K562 (cell line): ENCODE measurements around the gene CEP126. TPM values are rescaled to one million over a fixed set of nuclear protein-coding genes. Genes with fewer than 3 reads are reported as not detected.

Experiments
- ATAC-seq: fragments of 200-7000 bp; cut with Tn5 transposase; 3 replicates; pipeline ENCODE4 v1.9.1; 2020; ENCODE audit warnings: moderate library complexity
- BruUV-seq: library from RNA; stranded (reverse); fragments of 400-500 nt; replicated peaks from 2 replicates; lab custom pipeline; 2021; lab: Mats Ljungman, UMichigan
- CTCF ChIA-PET: fragments of 300-600 bp; formaldehyde crosslinking; extraction: SDS; loops from one replicate; lab custom pipeline; 2021; ENCODE audit warnings: low intra/inter-chr PET ratio; lab: Yijun Ruan, JAX
- POLR2A ChIA-PET: fragments of 300-600, 350-650 bp; sonication (Branson Sonifier 250); formaldehyde crosslinking; extraction: SDS; loops from one replicate; lab custom pipeline; 2021; ENCODE audit warnings: antibody characterized with exemption, inconsistent platforms; lab: Yijun Ruan, JAX
- DNase-seq, 4 experiments: peaks; one replicate each; pipeline versions ENCODE4 v3.0.0 to v3.0.0-alpha.2; 2011 to 2018; ENCODE audit warnings: low spot score in 3 of 4, mixed read lengths in 3 of 4; ENCODE audit errors: extremely low read depth in 1 of 4
- FAIRE-seq: peaks from 2 replicates; lab custom pipeline; 2011; peaks lifted over from hg19 to GRCh38; lab: Jason Lieb, UNC
- H2AFZ ChIP-seq: 2 replicates; pipeline ENCODE4 v1.6.0; 2011; ENCODE audit warnings: low read depth, low read length, control low read depth, inconsistent platforms
- H3K27ac ChIP-seq: fragments of 200-600 bp; 3 replicates; pipeline ENCODE4 v1.8.0; 2011; ENCODE audit warnings: low read depth, mild to moderate bottlenecking, control low read depth, inconsistent platforms, low read length, moderate library complexity, mixed read lengths; ENCODE audit errors: extremely low read depth
- H3K27me3 ChIP-seq, 2 experiments: fragments of 300-600 bp in 1 of 2; 2 replicates in 1 of 2; 3 replicates in 1 of 2; pipeline versions ENCODE4 v1.6.0 to v1.8.0; 2011; ENCODE audit warnings: inconsistent platforms in 2 of 2, low read length in 2 of 2, mild to moderate bottlenecking in 1 of 2, mixed read lengths in 1 of 2, moderate library complexity in 1 of 2; ENCODE audit not compliant: control insufficient read depth in 2 of 2, insufficient read depth in 2 of 2
- H3K36me3 ChIP-seq: fragments of 300-600 bp; 3 replicates; pipeline ENCODE4 v1.8.0; 2011; ENCODE audit warnings: mild to moderate bottlenecking, low read length, inconsistent platforms; ENCODE audit not compliant: control insufficient read depth, insufficient read depth
- H3K4me1 ChIP-seq, 2 experiments: fragments of 200-600 bp in 1 of 2; replicated peaks in 1 of 2; 2 replicates in 1 of 2; 3 replicates in 1 of 2; pipeline versions ENCODE4 v1.5.1 to v1.8.0; 2011; ENCODE audit warnings: inconsistent platforms in 2 of 2, low read length in 2 of 2, mild to moderate bottlenecking in 1 of 2, mixed read lengths in 1 of 2, moderate library complexity in 1 of 2; ENCODE audit not compliant: control insufficient read depth in 2 of 2, insufficient read depth in 2 of 2
- H3K4me2 ChIP-seq: 2 replicates; pipeline ENCODE4 v1.6.1; 2011; ENCODE audit warnings: low read length, control low read depth, inconsistent platforms, mixed read lengths; ENCODE audit not compliant: insufficient read depth
- H3K4me3 ChIP-seq: fragments of 200-600 bp; sonication (generic), shearing (Covaris generic); 2 replicates; pipeline ENCODE4 v1.5.1; 2016; ENCODE audit warnings: control low read depth, inconsistent platforms
- H3K79me2 ChIP-seq: fragments of 200-600 bp; 3 replicates; pipeline ENCODE4 v1.8.0; 2011; ENCODE audit warnings: low read length, inconsistent platforms; ENCODE audit not compliant: control insufficient read depth, insufficient read depth
- H3K9ac ChIP-seq, 2 experiments: 2 replicates each; pipeline versions ENCODE4 v1.6.0 to v1.6.1; 2011; ENCODE audit warnings: low read depth in 2 of 2, low read length in 2 of 2, control low read depth in 1 of 2, inconsistent platforms in 1 of 2, mild to moderate bottlenecking in 1 of 2, mixed read lengths in 1 of 2; ENCODE audit not compliant: insufficient read depth in 1 of 2
- H3K9me1 ChIP-seq: one replicate; pipeline ENCODE4 v1.6.0; 2011; ENCODE audit warnings: inconsistent platforms, mild to moderate bottlenecking, low read length, moderate library complexity; ENCODE audit not compliant: control insufficient read depth, insufficient read depth
- H3K9me3 ChIP-seq: replicated peaks from 2 replicates; pipeline ENCODE4 v1.5.1; 2011; ENCODE audit warnings: low read depth, low read length, inconsistent platforms; ENCODE audit not compliant: control insufficient read depth, insufficient read depth
- H4K20me1 ChIP-seq: replicated peaks from 2 replicates; pipeline ENCODE4 v1.6.1; 2011; ENCODE audit warnings: low read length, inconsistent platforms, mixed read lengths; ENCODE audit not compliant: control insufficient read depth, insufficient read depth
- AFF1 ChIP-seq, 2 experiments: fragments of 450-650 bp; IDR thresholded peaks; 2 replicates each; pipeline ENCODE4 v1.6.1; 2018; ENCODE audit warnings: mild to moderate bottlenecking in 2 of 2, low read depth in 1 of 2; ENCODE audit not compliant: partially characterized antibody in 2 of 2
- CCNT2 ChIP-seq: IDR thresholded peaks from 2 replicates; pipeline ENCODE4 v1.6.1; 2011; ENCODE audit warnings: borderline replicate concordance, low read depth, mild to moderate bottlenecking, moderate library complexity, mixed read lengths, low read length; ENCODE audit not compliant: insufficient read length; ENCODE audit errors: extremely low read depth
- CEBPB ChIP-seq: fragments of 450-650 bp; IDR thresholded peaks from 2 replicates; pipeline ENCODE4 v1.6.1; 2016; ENCODE audit warnings: missing genetic modification characterization, missing compliant biosample characterization
- CREB3 ChIP-seq: fragments of 450-650 bp; conservative IDR thresholded peaks from 2 replicates; pipeline ENCODE4 v1.6.1; 2016; ENCODE audit warnings: missing genetic modification characterization, low read depth, mild to moderate bottlenecking, missing compliant biosample characterization, moderate library complexity
- GABPB1 ChIP-seq: sonication (generic); formaldehyde crosslinking; IDR thresholded peaks from 2 replicates; pipeline ENCODE4 v1.8.0; 2022; ENCODE audit warnings: mild to moderate bottlenecking, missing genetic modification reagents
- HSF4 ChIP-seq: fragments of 250-450 bp; sonication (Bioruptor Pico); IDR thresholded peaks from 2 replicates; pipeline ENCODE4 v2.1.2; 2022; ENCODE audit warnings: mild to moderate bottlenecking, moderate library complexity, borderline replicate concordance
- IRF9 ChIP-seq: fragments of 450-650 bp; IDR thresholded peaks from 2 replicates; pipeline ENCODE4 v1.6.1; 2016; ENCODE audit warnings: missing biosample characterization, missing genetic modification characterization
- LARP7 ChIP-seq: fragments of 450-650 bp; IDR thresholded peaks from 2 replicates; pipeline ENCODE4 v1.6.1; 2016
- RBM17 ChIP-seq: fragments of 200-400 bp; formaldehyde crosslinking; IDR thresholded peaks from 2 replicates; pipeline ENCODE4 v1.6.1; 2017; ENCODE audit warnings: low read depth, mild to moderate bottlenecking, low read length, borderline replicate concordance
- SMARCA4 ChIP-seq: fragments of 450-650 bp; IDR thresholded peaks from 2 replicates; pipeline ENCODE4 v1.6.1; 2016
- ZNF12 ChIP-seq: sonication (generic); formaldehyde crosslinking; IDR thresholded peaks from 2 replicates; pipeline ENCODE4 v1.4.0; 2020; ENCODE audit warnings: mild to moderate bottlenecking, missing genetic modification reagents
- ZNF197 ChIP-seq: fragments of 200-800 bp; sonication (Bioruptor generic); IDR thresholded peaks from 2 replicates; pipeline ENCODE4 v1.6.1; 2016; ENCODE audit warnings: low read depth, missing genetic modification characterization, missing compliant biosample characterization
- ZNF277 ChIP-seq: fragments of 250-450 bp; sonication (Bioruptor Pico); IDR thresholded peaks from 2 replicates; pipeline ENCODE4 v1.8.0; 2022; ENCODE audit warnings: inconsistent platforms, mild to moderate bottlenecking, moderate library complexity, borderline replicate concordance
- WGBS: fragments of 100-300 bp; shearing (Covaris generic); methylation state at CpG from one replicate; pipeline ENCODE4 v1.1.6; 2016; ENCODE audit warnings: low coverage, mixed read lengths; ENCODE audit not compliant: insufficient coverage; ENCODE audit errors: missing lambda C conversion rate; 5-methylcytosine and 5-hydroxymethylcytosine counted together
- in situ Hi-C: fragments of 300-500 bp; cut with MboI; formaldehyde crosslinking; loops from 4 replicates; pipeline ENCODE4 v1.15.0; 2018; ENCODE audit warnings: inconsistent platforms, mixed read lengths
- intact Hi-C: fragments of 100-400 bp; cut with micrococcal nuclease; formaldehyde crosslinking; loops from 2 replicates; pipeline ENCODE4 v1.14.2; 2022
- polyA plus RNA-seq, 8 experiments: library from polyadenylated mRNA; depleted of rRNA in 4 of 8; stranded (reverse) in 5 of 8; unstranded in 3 of 8; fragments of >200 nt; fragmentation: Nextera tagmentation in 2 of 8; fragmentation: Illumina TruSeq in 1 of 8; extraction: Ambion mirVana in 2 of 8; extraction: Trizol in 1 of 8; gene quantifications; 2 replicates each; pipeline versions ENCODE4 v1.2.1 to v1.2.3, GENCODE V29; 2011 to 2014; ENCODE audit warnings: inconsistent platforms in 1 of 8, missing spikeins in 1 of 8
- total RNA-seq, 7 experiments: library from RNA; depleted of rRNA in 6 of 7; stranded (reverse); fragments of >200 nt in 6 of 7; fragmentation: Illumina TruSeq in 2 of 7; extraction: Trizol in 2 of 7; gene quantifications; 2 replicates each; pipeline versions ENCODE4 v1.2.1 to v1.2.3, GENCODE V29; 2011 to 2021; ENCODE audit warnings: low replicate concordance in 1 of 7

CEP126 gene
- total and polyA plus RNA-seq, 9 of the 15 experiments (the other 6 are each of a cell fraction or from before 2014, with no cell fraction given), result 0.01 to 0.11 (median 0.07) TPM; not detected in 3

GRCh38 chr11:101944923-101945322, 30.1 kb downstream of the CEP126 start:
- Histone ChIP-seq H3K27ac (no peak overlapping the region), H3K36me3 (no peaks in the 10 kb centered on the region), H3K4me3 (no peak overlapping the region), H3K79me2 (no peaks in the 10 kb centered on the region)
- intact Hi-C loops, result no loop called here
- 0% methylated on average over 2 of the region's 2 CpGs for WGBS
- in situ Hi-C loops, result no loop called here
- POLR2A ChIA-PET, result no interaction called here
- CTCF ChIA-PET, result no interaction called here
- TF ChIP-seq CREB3 (tag) (no peak), RBM17 (no peak), ZNF277 (CRISPR knock-in tag) (no peak), SMARCA4 (no peak), LARP7 (no peak), AFF1 (IDR thresholded peaks at IDR 0.05; ENCODE audit: low read depth in 1 of 2, partially characterized antibody in 2 of 2) (no peak), CCNT2 (no peak), ZNF197 (CRISPR knock-in tag) (no peak), ZNF12 (no peak), CEBPB (tag) (no peak), HSF4 (no peak), GABPB1 (CRISPR knock-in tag) (no peak), IRF9 (tag) (no peak)
- TF ChIP-seq, all 486 proteins: peak for 0
- no peak for ATAC-seq
- Histone ChIP-seq H4K20me1 (no peaks in the 10 kb centered on the region), H2AFZ (no peak overlapping the region), H3K9me1 (no peaks in the 10 kb centered on the region), H3K27me3 (no peaks in the 10 kb centered on the region), H3K4me2 (no peak overlapping the region), H3K4me1 (no peaks in the 10 kb centered on the region), H3K9ac (no peak overlapping the region), H3K9me3 (no peaks in the 10 kb centered on the region)
- BruUV-seq, result no TSS peak
- no peak for FAIRE-seq
- DNase-seq, result no peak
